ENCODE measurements around the gene LGALS9. TPM values are rescaled to one million over a fixed set of nuclear protein-coding genes. Genes with fewer than 3 reads are reported as not detected.
A peak's percentile ranks its signal among the peaks of the same experiment; 100 is the strongest.

LGALS9 gene
- total RNA-seq (2011; cell fraction: chromatin; rRNA removed; ENCODE audit: low replicate concordance): 22.6 and 54.0 TPM in 2 replicates
- total RNA-seq (2011; cell fraction: nucleolus; rRNA removed): 22.5 and 24.7 TPM in 2 replicates
- 26.1 and 40.6 TPM in 2 replicates for total RNA-seq (2011; cell fraction: nucleoplasm; rRNA removed)
- total RNA-seq (2014; rRNA removed): 2.8 and 3.0 TPM in 2 replicates
- 1.7 and 2.0 TPM in 2 replicates for total RNA-seq (2014; rRNA removed; fragmentation: Illumina TruSeq; extraction: Trizol)
- 3.7 and 4.8 TPM in 2 replicates for total RNA-seq (2015; rRNA removed; fragmentation: Illumina TruSeq; extraction: Trizol)
- total RNA-seq (2021): 4.6 and 5.0 TPM in 2 replicates
- 1.5 and 7.3 TPM in 2 replicates for polyA plus RNA-seq (2011; rRNA removed)
- 3.5 and 4.4 TPM in 2 replicates for polyA plus RNA-seq (2011; cell fraction: cytosol; rRNA removed)
- 11.1 and 15.7 TPM in 2 replicates for polyA plus RNA-seq (2011; cell fraction: nucleus; rRNA removed)
- 9.1 and 14.2 TPM in 2 replicates for polyA plus RNA-seq (2012)
- 3.8 and 5.8 TPM in 2 replicates for polyA plus RNA-seq (2014; fragmentation: Illumina TruSeq; extraction: Trizol)
- polyA plus RNA-seq (2014; fragmentation: Nextera tagmentation; extraction: Ambion mirVana): under 1 TPM; 0.45 to 0.77 TPM
- 5.6 and 6.9 TPM in 2 replicates for polyA plus RNA-seq (2014; rRNA removed)
- polyA minus RNA-seq (2011; rRNA and poly(A)+ RNA removed): 3.0 and 4.4 TPM in 2 replicates
- 1.9 and 2.5 TPM in 2 replicates for polyA minus RNA-seq (2011; cell fraction: cytosol; rRNA and poly(A)+ RNA removed)
- polyA minus RNA-seq (2011; cell fraction: nucleus; rRNA and poly(A)+ RNA removed): 3.1 and 7.2 TPM in 2 replicates
- Bru-seq, nascent RNA: percentile 47 among the genes with signal in this experiment
- percentile 55 among the genes with signal in this experiment for BruChase-seq, experiment 1, labeled RNA remaining after a 2-hour chase
- percentile 59 among the genes with signal in this experiment for BruChase-seq, experiment 2, labeled RNA remaining after a 6-hour chase
- long read RNA-seq, experiment 1, partial matches to known transcripts: 0 of 1 reads
- long read RNA-seq, experiment 1, other reads (novel, unspliced or antisense): 1 of 1 reads
- long read RNA-seq, experiment 2, partial matches to known transcripts: 1 of 3 reads
- long read RNA-seq, experiment 2, other reads (novel, unspliced or antisense): 1 of 3 reads
- long read RNA-seq, experiment 3: 0 reads

- no peaks in the 10 kb centered on the region for H4K20me1 ChIP-seq (replicated peaks; ENCODE audit: control insufficient read depth, insufficient read depth, low read length)
- no peaks in the 10 kb centered on the region for H3K27me3 ChIP-seq (ENCODE audit: control insufficient read depth in 2 of 2, insufficient read depth in 2 of 2, low read length in 2 of 2)
- DNase-seq (ENCODE audit: extremely low read depth in 1 of 4, low spot score in 3 of 4) (no peak), FAIRE-seq (no peak), ATAC-seq (peak; percentile 10)
- intact Hi-C loops (cut with micrococcal nuclease): no loop called here
- H2AFZ ChIP-seq (ENCODE audit: low read depth, low read length): no peak within 1 kb of the TSS
- ChIA-PET POLR2A (no interaction called here), CTCF (ENCODE audit: low intra/inter-chr PET ratio) (no interaction called here)
- H3K36me3 ChIP-seq (ENCODE audit: control insufficient read depth, insufficient read depth, low read length): peaks cover 11% of the 10 kb centered on the region; the same call in 2 of the 3 replicates
- BruUV-seq (replicated peaks): no TSS peak
- peak within 1 kb of the TSS in 1 of 2 experiments; percentile 6; a peak in 1 of 4 replicates for H3K9ac ChIP-seq (ENCODE audit: insufficient read depth in 1 of 2, low read depth in 2 of 2, low read length in 2 of 2)
- H3K9me3 ChIP-seq (replicated peaks; ENCODE audit: control insufficient read depth, insufficient read depth, low read depth, low read length): no peaks in the 10 kb centered on the region
- no peak within 1 kb of the TSS for H3K4me3 ChIP-seq
- no peaks in the 10 kb centered on the region for H3K9me1 ChIP-seq (ENCODE audit: control insufficient read depth, insufficient read depth, low read length)
- H3K4me2 ChIP-seq (ENCODE audit: insufficient read depth, low read length): no peak within 1 kb of the TSS
- H3K4me1 ChIP-seq (replicated peaks in 1 of 2; ENCODE audit: control insufficient read depth in 2 of 2, insufficient read depth in 2 of 2, low read length in 2 of 2): peaks cover 32 to 35% of the 10 kb centered on the region in 2 experiments
- in situ Hi-C loops (cut with MboI): no loop called here
- 53% methylated on average over 10 of the region's 10 CpGs for WGBS (ENCODE audit: insufficient coverage, low coverage, missing lambda C conversion rate)
- TF ChIP-seq SAFB2 (IDR thresholded peaks at IDR 0.05; ENCODE audit: borderline replicate concordance, low read depth, low read length, severe bottlenecking) (no peak), POLR3A (IDR thresholded peaks at IDR 0.05; ENCODE audit: borderline replicate concordance, extremely low read depth, insufficient read depth, insufficient read length) (no peak), NR2C2 (CRISPR knock-in tag; IDR thresholded peaks at IDR 0.05) (no peak), NR2C2 (tag; IDR thresholded peaks at IDR 0.05) (0 out of 2 replicates have a peak, but pooled peaks have one; percentile 22), RBM25 (IDR thresholded peaks at IDR 0.05; ENCODE audit: low read depth, low read length, severe bottlenecking) (peak; percentile 61), SPI1 (IDR thresholded peaks at IDR 0.05; ENCODE audit: borderline replicate concordance, low read depth, low read length) (peak; percentile 9; the same call in 1 of the 2 replicates)
- H3K27ac ChIP-seq (ENCODE audit: extremely low read depth, low read depth, low read length): peak within 1 kb of the TSS; percentile 28; the same call in 1 of the 3 replicates
- no peaks in the 10 kb centered on the region for H3K79me2 ChIP-seq (ENCODE audit: control insufficient read depth, insufficient read depth, low read length)
Observed at GRCh38 chr17:27630607-27631410, at the start of gene LGALS9. Gene LGALS9 (plus strand): TSS chr17:27631188. CDS start chr17:27631266, 78 bp downstream.
